ENCODE data around the gene IDH1.

IDH1 gene

DNA sequence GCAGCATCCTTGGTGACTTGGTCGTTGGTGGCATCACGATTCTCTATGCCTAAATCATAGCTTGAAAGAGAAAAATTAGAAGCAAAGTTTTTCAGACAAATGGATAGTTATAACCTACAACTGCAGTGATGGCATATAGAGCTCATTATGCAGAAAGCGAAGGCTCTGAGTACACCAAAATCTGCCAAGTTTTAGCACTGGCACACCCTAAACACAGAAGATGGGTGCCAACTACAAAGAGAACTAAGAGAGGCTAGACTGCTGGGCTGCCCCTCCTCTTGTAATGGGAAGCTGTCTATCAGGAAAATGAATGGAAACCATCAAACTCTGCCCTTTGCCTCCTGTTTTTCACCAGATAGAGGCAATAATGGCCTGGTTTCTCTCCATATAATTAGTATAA is 6.3 kb downstream of the IDH1 start:
- no peaks in the 10 kb centered on the region for H3K27me3 ChIP-seq (ENCODE audit: insufficient read depth, low read depth)
- H3K36me3 ChIP-seq (ENCODE audit: insufficient read depth), result no peaks in the 10 kb centered on the region
- no peak overlapping the region for H3K27ac ChIP-seq
- TF ChIP-seq, protein P1, sequence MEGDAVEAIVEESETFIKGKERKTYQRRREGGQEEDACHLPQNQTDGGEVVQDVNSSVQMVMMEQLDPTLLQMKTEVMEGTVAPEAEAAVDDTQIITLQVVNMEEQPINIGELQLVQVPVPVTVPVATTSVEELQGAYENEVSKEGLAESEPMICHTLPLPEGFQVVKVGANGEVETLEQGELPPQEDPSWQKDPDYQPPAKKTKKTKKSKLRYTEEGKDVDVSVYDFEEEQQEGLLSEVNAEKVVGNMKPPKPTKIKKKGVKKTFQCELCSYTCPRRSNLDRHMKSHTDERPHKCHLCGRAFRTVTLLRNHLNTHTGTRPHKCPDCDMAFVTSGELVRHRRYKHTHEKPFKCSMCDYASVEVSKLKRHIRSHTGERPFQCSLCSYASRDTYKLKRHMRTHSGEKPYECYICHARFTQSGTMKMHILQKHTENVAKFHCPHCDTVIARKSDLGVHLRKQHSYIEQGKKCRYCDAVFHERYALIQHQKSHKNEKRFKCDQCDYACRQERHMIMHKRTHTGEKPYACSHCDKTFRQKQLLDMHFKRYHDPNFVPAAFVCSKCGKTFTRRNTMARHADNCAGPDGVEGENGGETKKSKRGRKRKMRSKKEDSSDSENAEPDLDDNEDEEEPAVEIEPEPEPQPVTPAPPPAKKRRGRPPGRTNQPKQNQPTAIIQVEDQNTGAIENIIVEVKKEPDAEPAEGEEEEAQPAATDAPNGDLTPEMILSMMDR (conservative IDR thresholded peaks at IDR 0.05; ENCODE audit: low read depth, low read length), result no peak
- H3K79me2 ChIP-seq (ENCODE audit: insufficient read depth, low read depth), result no peaks in the 10 kb centered on the region
- H3K9ac ChIP-seq, result no peak overlapping the region
- H4K20me1 ChIP-seq (ENCODE audit: insufficient read depth), result no peaks in the 10 kb centered on the region
- H3K4me1 ChIP-seq (ENCODE audit: low read depth, poor library complexity, severe bottlenecking), result peaks cover 48% of the 10 kb centered on the region
- H3K4me2 ChIP-seq, result peak overlapping the region; percentile 33; the same call in 1 of the 2 replicates
- no peak overlapping the region for H3K4me3 ChIP-seq (IDR thresholded peaks at IDR 0.05; ENCODE audit: insufficient read depth, low read depth, low read length)
- H2AFZ ChIP-seq (ENCODE audit: low read depth), result no peak overlapping the region

DNA sequence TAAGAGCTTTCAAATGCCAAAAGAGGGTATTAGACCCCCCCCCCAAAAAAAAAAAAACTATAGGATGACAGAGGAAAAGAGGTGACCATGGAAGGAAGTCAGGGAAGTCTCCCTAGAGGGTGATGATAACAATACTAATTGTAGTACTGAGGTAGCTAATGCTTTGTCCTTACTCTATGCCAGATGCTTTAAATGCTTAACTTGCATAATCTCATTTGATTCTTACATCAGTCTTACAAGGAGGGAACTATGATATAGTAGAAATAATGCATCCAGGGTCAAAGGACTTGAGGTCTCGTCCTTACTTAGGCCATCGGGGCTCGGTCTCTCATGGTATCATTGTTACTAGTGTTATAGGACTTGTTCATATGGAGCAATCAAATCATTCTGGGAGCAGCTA is 9.1 kb downstream of the IDH1 start:
- H4K20me1 ChIP-seq (ENCODE audit: insufficient read depth), result no peaks in the 10 kb centered on the region
- H2AFZ ChIP-seq (ENCODE audit: low read depth), result no peak overlapping the region
- H3K27ac ChIP-seq, result no peak overlapping the region
- no peak overlapping the region for H3K9ac ChIP-seq
- TF ChIP-seq, protein P1 (conservative IDR thresholded peaks at IDR 0.05; ENCODE audit: low read depth, low read length), result no peak
- no peaks in the 10 kb centered on the region for H3K36me3 ChIP-seq (ENCODE audit: insufficient read depth)
- no peaks in the 10 kb centered on the region for H3K27me3 ChIP-seq (ENCODE audit: insufficient read depth, low read depth)
- H3K79me2 ChIP-seq (ENCODE audit: insufficient read depth, low read depth), result no peaks in the 10 kb centered on the region
- H3K4me1 ChIP-seq (ENCODE audit: low read depth, poor library complexity, severe bottlenecking), result peaks cover 29% of the 10 kb centered on the region
- H3K4me3 ChIP-seq (IDR thresholded peaks at IDR 0.05; ENCODE audit: insufficient read depth, low read depth, low read length), result no peak overlapping the region
- no peak overlapping the region for H3K4me2 ChIP-seq

DNA sequence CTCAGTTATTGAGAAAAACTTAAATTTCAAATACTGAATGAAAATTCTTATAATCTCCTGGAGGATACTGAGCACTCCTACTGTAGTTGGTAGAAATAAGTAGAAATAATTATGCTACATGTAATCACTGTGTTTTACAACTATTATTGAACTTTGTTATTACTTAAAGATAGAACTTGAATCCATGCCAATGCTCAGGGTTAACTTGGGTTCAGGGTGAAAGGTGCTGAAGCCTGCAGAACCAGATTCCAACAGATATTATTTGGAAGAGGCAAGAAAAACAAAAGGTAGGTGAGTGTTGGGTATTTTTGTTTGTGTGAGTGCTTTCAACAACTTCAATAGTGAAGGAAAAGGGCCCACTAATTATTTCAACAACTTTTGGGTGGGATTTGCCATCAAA is 10.4 kb downstream of the IDH1 start:
- Histone ChIP-seq H2AFZ (ENCODE audit: low read depth) (no peak overlapping the region), H3K4me3 (IDR thresholded peaks at IDR 0.05; ENCODE audit: insufficient read depth, low read depth, low read length) (no peak overlapping the region), H3K27me3 (ENCODE audit: insufficient read depth, low read depth) (no peaks in the 10 kb centered on the region), H4K20me1 (ENCODE audit: insufficient read depth) (no peaks in the 10 kb centered on the region), H3K79me2 (ENCODE audit: insufficient read depth, low read depth) (no peaks in the 10 kb centered on the region), H3K4me1 (ENCODE audit: low read depth, poor library complexity, severe bottlenecking) (peaks cover 29% of the 10 kb centered on the region), H3K4me2 (no peak overlapping the region), H3K36me3 (ENCODE audit: insufficient read depth) (no peaks in the 10 kb centered on the region), H3K27ac (no peak overlapping the region), H3K9ac (no peak overlapping the region)
- TF ChIP-seq, protein P1 (conservative IDR thresholded peaks at IDR 0.05; ENCODE audit: low read depth, low read length), result no peak

DNA sequence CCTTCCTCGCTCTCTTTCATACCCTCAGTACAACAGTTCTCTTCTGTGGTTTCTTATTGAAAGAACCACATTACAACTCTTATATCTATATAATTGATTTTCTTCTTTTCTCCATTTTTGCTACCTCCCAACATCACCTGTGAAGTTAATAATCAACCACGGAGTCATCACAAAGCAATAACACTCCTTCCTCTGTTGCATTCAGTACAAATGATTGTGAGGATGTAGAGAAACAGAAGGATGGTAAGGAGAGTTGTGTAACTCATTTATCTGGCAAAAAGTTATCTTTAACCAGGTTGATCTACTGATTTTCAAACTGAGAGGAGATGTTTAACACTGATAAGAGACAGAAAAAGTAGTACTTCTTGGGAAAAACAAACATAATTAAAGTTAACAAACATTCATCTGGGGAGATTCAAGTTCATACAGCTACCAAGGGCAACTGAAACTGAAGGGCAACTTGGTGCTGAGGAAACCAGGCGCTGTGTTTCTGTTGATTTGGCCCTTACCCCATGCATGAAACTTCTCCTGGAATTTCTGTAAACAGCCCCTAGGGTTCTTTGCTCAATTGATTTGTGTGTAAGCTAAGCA is 14.2 kb downstream of the IDH1 start:
- Histone ChIP-seq H3K79me2 (ENCODE audit: insufficient read depth, low read depth) (no peaks in the 10 kb centered on the region), H4K20me1 (ENCODE audit: insufficient read depth) (no peaks in the 10 kb centered on the region), H3K4me2 (no peak overlapping the region), H3K9ac (no peak overlapping the region), H3K27ac (no peak overlapping the region), H3K27me3 (ENCODE audit: insufficient read depth, low read depth) (no peaks in the 10 kb centered on the region), H2AFZ (ENCODE audit: low read depth) (no peak overlapping the region), H3K4me1 (ENCODE audit: low read depth, poor library complexity, severe bottlenecking) (no peaks in the 10 kb centered on the region), H3K4me3 (IDR thresholded peaks at IDR 0.05; ENCODE audit: insufficient read depth, low read depth, low read length) (no peak overlapping the region), H3K36me3 (ENCODE audit: insufficient read depth) (no peaks in the 10 kb centered on the region)
- TF ChIP-seq, protein P1 (conservative IDR thresholded peaks at IDR 0.05; ENCODE audit: low read depth, low read length), result no peak
